Stimulated activated CD8-positive, alpha-beta memory T cell treated with anti-CD3 and anti-CD28 coated beads, Interleukin-4, amount 100 ng/mL, for 24 hours (primary cell): ENCODE measurements around the gene SKP1.

Source experiments
- DNase-seq: peaks from one replicate; pipeline ENCODE4 v3.0.0-alpha.2; 2020; ENCODE audit warnings: low read depth

Gene SKP1

DNA sequence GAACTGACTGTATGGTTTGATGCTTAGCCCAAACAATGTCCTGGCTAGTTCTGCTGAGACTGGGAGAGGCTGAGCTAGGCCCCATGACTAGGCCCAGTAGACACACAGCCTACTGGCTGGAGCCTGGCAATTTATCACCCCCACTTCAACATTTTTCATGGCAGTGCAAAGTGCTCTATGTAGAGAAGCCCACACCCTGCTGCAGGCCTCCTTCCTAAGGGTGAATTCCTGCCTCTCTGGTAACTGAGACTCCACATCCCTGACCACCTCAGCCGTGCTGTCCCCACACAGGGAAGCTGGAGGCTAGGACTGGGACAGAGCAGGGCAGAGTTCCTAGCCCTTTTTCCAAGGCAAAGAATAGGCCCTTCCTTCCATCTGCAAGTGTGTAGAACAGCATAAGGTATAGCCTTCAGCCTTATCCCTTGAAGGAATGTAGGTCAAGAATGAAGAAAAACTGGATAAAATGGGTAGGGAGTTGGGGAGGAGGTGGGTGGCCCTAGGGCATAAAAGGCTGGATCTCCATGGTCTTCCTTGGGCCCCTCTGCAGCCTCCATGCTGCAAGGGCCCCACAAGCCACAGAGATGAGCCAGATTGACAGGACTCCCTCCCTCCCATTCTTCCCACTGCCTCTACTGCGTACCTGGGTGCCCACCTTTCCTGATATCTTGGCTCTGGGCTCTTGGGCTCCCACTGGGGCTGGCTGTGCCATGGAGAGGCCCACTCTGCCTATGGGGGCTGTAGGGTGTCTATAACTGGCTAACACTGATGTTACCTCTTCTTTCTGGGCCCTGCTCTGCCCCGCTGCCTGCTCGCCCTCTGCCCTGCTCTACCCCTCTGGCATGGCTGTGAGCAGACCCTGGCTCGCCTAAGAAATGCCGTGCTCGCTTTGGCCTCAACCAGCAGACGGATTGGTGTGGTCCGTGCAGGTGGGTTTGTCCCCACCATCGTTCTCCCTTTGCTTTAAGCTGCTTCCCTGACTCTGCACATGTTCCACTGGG is 32.5 kb downstream of the SKP1 start:
- DNase-seq: no peak

DNA sequence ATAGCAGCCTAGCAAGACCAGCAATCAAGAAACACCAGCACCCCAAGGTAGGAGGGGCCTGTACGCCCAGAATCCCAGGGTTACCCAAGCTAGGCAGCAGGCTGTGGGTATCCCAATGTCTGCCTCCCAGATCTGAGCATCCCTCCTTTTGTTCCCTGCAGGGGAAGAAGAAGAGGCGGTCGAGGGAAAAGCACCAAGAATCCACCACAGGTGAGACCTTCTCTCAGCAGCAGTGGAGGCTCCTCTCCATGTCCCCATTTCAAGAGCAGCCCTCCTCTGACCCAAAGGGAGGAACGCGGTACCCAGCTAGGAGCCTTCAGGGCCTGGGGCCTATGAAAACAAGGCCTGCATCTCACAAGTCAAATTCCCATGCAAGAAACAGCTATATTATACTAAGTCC is 33.3 kb downstream of the SKP1 start:
- no peak for DNase-seq

DNA sequence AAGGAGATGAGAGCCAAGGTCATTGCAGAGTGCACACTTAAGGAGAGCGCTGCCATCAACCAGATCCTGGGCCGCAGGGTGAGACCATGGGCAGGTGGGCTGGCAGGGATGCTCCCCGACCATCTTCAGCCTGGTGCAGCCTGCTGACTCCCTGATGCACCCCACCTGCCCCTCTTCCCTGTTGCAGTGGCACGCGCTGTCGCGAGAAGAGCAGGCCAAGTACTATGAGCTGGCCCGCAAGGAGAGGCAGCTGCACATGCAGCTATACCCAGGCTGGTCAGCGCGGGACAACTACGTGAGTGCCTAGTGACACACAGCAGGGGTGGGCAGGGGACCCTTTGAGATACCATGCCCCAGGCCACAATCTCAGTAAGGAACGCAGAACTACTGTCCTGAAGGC is 33.9 kb downstream of the SKP1 start:
- DNase-seq: no peak

DNA sequence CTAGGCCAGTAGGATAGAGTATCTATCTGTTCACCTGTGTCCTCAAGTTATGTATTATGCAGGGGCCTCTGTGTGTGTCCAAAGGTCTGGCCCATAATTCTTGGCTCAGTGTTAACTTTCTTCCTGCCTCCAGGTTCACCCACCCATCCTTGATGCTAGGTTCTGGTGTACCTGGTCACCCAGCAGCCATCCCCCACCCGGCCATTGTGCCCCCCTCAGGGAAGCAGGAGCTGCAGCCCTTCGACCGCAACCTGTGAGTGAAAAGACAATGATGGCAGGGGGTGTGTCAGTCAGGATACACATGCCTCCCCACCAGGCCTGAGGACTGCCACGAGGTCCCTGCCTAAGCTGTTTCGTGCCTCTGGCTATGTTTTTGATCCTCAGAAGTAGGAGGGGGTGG is 34.7 kb downstream of the SKP1 start:
- DNase-seq: no peak

DNA sequence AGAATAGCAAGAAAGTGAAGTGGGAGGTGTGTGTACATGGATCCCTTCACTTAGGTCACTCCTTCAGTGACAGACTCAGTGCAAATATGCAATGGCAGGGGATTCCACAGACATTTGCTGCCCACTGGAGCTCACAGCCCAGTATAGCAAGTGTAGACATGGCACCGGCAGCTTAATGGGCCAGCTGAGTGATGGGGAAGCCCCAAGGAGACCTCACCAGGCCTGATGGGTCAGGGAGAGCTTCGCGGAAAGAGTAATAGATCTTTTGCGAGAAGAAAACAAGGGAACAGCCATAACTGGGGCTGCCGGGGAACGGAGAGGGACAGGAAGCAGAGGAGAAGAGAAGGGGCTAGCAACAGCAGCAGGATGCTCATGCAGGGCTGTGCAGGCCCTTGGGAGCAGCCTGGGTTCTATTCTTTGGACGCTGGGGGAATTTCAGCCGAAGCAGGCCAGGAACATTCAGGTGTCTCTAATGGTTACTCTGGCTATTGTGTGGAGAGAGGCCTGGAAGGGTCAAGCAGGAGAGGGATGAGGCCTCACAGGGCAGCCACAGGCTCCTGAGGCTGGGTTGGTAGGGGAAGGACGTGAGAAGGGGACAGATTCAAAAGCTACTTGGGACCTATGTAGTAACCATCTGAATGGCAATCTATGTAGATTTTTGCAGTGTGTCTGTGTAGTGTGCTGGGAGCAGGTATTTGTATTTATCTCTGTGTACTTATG is 35.3 kb downstream of the SKP1 start:
- no peak for DNase-seq

DNA sequence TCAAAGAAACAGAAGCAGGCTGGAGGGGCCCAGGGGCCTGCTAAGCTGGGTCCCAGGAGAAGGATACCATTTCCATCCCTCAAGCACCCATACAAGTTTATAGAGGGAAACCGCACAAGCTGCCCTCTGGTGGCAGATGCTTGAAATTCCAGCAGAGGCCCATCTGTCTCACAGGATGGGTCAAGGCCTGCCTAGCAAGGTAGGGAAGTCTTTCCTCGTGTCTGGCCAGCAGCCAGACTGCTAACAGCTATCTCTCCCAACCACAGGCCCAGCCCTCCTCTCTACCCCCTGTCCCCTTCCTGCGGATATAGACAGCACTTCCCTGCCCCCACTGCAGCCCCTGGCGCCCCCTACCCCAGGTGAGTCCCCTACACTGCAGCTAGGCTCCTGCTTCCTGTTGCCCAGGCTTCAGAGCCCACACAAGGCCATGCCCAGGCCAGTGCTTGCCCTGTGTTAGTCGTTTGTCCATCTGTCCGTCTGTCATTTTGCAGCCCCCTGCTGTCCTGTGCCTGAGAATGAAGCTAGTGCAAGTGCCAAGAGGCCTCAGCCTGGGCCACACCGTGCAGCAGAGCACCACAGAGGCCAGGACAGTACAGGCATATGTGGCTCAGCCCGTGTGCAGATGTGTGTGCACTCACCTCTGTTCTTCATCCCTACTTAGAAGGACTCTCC is 36.1 kb downstream of the SKP1 start:
- DNase-seq: no peak

DNA sequence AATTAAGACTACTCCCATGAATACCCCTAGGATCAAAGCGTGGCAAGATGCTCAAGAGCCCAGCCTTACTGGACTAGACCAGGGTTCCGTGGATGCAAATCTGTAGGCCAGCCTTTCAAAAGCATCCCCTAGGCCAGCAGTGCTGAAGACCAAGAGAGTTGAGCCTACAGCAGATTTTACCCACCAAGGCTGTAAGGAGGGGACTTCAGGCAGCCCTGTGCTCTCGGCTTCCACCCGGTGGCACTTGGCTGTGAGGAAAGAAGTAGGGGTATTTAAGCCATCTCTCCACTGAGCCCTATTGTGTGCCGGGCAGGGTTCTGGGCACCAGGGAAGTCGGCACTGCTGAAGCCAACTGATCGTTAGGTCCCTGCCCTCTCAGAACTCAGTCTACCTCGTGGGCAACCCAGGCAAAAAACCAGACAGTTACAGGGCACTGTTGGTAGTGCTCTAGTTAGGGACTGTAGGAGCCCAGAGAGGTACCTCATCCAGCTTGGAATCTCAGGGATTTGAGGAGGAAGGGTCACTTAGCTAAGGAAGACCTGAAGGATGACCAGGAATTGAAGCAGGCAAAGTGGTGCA is 36.8 kb downstream of the SKP1 start:
- no peak for DNase-seq

DNA sequence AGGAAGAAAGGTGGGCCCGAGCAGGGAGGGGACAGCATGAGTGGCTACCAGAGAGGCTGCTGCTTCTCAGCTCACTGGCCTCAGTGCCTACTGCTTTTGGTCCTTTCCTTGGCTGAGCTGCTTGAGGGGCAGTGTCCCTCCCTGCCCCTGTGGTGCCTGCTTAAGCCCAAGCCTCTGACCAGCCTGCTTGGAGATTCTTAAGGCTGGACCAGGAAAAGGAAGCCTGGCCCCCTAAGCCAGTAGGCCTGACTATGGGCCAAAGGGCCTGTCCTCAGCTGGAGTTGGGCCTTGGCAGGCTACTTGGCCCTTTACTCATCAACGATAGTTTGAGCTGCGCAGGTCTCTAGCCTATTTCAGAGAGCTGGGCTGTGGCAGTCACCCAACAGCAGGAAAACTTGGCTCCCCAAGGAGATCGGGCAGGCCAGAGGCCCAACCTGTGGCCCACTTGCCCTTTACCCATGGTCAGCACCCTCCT is 37.3 kb downstream of the SKP1 start:
- no peak for DNase-seq

DNA sequence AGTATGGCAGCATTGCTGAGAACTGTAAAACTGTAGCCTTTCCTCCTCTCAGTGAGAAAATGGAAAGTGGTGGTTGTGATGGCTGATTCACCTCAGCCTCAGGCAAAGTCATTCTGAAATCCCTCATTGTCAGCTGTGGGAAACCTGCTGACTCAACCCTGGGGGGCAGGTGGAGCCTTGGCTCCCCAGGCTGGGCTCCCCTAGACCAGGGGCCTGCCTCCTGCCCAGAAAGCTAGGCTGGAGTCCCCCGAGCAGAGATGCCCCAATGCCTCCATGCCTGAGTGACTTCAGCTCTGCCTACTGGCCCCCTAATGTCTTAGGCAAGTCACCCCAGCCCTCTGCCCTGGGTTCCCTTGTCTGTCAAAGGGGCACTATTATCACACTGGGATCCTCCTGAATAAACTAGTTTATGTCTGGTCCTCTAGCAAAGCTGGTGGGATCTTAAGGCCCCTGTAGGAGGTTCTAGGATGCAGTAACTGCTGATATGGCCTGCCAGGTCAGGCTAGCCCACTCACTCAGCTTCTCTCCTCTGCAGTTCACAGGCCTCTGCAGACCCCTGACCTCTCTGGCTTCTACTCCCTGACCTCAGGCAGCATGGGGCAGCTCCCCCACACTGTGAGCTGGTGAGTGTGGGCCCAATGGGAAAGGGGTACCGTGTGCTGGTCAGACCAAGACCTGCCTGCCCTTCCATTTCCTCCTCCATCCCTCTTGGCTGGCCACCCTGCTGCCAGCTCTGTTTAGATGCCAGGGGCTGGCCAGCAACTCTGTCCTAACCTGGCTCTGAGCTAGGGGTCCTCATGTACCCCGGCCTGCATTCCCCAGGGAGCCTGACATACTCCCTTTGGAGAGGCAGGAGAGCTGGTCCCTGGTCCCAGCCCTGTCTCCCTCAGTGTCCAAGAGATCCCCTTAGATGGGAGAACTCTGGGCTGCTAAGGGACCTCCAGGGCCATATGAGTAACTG is 38.1 kb downstream of the SKP1 start:
- no peak for DNase-seq

DNA sequence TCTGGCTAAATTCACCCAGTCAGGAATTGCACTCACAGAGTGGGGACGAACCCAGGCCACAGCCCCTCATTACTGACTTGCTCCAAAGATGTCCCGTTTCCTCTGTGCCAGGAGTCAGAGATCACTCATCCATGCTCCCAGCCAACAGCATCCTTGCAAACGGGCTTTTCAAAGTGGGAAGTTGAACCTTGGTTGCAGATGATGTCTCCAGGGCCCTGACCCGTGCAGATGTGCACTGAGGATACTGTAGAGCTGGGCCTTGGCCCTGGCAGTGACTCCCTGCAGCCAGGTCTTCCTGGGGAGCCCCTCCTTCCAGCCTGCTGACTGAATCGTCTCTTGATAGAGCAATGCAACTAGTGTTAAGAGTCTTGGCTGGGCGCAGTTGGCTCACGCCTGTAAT is 40.0 kb downstream of the SKP1 start:
- no peak for DNase-seq

DNA sequence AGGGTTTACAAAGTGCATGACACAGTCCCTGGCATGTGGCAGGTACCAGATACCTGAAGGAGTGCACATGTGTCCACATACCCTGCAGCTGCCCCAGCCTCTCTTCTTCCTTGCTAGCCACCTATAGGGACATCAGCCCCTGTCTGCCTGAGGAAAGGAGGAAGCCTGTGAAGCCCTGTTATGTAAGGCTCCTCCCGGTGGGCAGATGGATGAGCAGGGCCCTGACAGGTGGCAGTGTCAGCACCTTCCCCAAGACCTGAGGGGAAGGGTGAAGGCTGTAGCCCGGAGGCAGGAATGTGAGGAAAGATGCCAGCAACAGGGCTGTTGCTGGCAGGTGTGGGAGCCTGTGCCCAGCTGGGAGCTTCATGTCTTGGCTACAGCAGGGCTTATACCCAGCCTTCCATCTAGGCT is 40.5 kb downstream of the SKP1 start:
- no peak for DNase-seq

DNA sequence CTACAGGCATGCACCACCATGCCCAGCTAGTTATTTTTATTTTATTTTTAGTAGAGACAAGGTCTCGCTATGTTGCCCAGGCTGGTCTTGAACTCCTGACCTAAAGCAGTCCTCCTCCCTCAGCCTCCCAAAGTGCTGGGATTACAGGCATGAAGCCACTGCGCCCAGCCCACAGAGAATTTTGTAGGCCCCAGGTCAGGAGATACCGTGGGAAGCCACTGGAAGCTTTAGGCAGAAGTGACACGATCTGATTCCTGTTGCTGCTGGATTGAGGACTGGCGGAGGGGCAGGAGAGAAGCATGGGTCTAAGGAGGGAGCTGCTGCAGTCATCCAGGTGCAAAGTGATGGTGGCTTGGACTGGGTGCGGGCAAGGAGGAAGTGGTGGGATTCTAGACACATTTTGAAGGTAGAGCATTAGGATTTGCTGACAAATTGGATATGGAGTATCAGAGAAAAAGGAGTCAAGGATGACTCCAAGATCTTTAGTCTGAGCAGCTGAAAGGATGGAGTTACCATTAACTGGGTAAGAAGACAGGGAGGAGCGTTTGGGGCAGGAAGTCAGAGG is 41.6 kb downstream of the SKP1 start:
- DNase-seq: no peak

DNA sequence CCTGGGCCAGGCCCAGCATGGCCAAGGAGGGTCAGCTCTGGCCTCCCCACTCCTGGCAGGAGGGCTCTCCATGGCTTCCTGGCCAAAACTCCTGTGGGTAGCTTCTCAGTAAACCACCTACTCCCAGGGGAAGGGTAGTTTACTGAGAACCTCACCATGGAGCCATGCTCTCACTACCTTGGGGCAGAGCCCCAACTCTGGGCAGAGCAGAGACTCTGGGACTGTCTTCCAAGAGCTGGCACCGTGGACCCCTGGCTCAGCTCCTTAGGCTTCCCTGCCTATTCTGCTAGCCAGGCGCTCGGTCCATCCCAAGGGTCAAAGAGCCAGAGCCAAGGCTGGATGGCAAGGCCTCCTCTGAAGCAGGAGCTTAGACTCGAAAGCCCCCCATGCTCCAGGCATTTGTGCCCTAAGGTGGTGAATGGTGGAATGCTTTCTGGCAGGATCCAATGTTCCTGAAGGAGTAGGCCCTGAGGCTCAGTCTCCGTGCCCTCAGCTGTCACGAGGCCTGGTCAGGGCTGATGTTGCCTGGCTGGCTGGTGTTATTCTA is 42.7 kb downstream of the SKP1 start:
- no peak for DNase-seq

DNA sequence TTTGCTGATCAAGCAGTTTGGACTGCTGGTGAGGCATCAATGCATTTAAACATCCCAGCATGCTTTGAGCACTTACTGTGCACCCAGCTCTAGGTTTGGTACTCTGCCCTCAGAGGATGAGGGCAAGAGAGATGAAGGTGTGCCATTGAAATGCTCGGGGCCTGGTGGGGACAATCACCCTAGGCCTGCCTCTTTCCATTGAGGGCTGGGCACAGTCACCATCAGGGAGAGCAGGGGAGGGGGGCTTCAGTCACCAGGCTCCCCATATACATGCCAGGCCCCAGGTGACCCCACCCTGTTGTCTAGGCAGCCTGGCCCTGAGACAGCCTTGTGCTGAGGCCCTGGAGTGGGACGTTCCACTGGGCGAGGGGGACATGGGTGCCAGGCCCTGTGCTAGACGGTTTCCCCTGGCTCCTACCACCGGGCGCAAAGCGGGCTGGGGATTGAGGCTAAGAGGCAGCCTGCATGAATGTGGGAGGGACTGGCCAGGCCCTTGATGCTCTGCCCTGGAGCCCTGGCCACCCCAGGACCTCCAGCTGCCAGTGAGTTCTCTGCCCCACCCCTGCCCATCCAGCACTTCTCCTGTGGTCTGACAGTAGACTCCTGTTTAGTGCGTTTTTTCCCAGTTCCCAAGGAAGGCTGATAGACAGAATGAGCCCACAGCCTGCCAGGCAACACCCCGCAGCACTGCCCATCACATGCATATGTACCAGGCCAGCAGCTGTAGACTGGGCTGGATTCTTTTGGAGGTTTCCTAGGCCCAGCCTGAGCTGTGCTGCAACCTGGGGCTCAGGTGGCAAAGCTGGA is 43.4 kb downstream of the SKP1 start:
- DNase-seq: no peak

DNA sequence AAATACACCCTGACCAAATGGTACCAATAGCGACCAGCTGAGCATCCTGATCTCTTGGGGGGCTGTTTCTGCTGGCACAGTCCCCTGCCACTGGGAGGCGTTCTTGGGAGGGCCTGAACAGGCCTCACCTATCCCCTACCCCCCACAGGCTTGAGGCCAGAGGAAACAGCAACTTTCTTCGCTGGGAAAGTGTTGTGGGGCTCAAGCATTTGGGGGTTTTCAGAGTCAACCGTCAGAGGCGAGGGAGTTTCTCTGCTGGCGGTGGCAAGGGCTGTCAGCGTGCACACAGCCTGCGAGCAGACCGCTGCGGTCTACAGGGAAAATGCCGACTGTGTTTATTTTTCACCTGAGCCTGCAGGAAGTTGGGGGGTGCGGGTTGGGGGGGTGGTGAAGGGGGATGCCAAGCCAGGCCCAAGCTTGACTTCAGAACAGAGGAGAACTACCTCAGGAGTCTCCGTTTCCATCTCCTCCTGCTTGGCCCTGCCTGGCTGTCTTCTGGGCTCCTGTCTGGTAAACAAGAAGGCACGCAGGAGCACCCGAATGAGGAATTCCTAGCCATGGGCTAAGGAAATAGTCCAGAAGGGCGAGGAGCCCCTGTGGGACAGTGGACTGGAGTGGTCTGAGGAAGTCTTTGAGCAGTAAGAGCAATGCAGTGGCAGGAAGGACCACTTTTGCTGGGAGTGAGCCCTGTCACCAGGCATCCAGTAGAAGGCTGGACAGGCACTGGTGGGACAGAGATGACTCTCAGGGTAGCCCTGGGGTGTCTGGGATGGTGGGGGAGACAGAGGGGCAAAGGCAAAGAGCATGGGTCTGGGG is 44.2 kb downstream of the SKP1 start:
- peak; percentile 70 for DNase-seq

DNA sequence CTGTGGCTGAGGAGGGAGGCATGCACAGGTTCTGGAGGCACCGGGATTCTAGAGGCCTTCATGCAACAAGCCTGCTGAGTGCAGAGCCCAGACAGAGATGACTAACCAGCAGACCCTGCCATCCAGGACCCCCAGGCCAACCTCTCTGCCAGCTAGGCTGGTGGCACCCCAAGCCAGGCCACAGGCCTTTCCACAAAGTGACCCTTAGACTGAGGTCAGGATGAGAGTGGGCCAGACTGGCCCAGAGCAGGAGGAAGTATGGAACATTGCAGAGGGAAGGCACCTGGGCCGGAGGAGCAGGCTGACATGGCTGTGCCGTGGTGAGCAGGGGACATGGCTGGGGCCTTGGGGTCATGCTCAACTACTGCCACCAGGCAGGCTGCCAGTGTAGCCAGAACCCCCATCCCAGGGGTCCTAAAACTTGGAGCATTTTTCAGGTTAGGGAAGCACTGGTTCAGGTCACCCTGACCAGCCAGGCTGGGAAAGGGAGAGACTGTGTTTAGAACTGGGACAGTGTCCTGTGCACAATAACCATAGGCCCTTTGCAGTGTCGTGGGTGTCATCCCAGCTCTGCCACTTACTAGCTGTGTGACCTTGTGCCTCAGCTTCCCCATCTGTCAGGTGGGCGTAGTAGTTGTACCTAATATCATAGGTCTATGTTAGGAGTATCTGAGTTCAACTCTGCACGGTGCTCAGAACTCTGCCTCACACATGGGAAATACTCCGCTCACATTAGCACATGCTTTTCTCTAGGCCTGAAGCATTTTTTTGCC is 45.0 kb downstream of the SKP1 start:
- DNase-seq: no peak

DNA sequence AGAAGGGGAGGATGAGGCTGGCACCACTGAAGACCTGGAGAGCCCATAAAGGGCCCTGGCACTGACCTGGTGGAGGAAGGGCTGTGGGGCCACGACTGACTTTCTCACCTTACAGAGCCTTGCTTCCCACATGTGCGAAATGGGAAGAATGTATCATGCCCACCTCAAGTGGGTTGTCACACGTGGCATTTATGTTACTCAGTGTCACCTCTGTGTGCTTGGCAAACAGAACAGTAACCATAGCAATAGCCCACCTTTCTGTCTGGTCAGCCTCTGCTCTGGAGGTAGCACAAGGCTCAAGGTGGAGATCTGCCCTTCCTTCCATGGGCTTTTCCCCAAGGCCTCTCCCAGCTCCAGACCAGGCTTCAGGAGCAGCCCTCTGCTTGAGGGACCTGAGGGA is 45.6 kb downstream of the SKP1 start:
- no peak for DNase-seq
